ENCODE results near the gene CPZ.

The CPZ gene

GRCh38 chr4:8598391-8599090, 6.0 kb downstream of the CPZ start:
- no peak for TF ChIP-seq EZH2 (optimal IDR thresholded peaks at IDR 0.05; ENCODE audit: low read depth, low read length)
- TF ChIP-seq EZH2phosphoT487 (IDR thresholded peaks at IDR 0.05; ENCODE audit: low read length), result no peak
- TF ChIP-seq CTCF (IDR thresholded peaks at IDR 0.05; ENCODE audit: low read length), result no peak
- H3K4me2 ChIP-seq (ENCODE audit: low read depth, low read length), result no peak overlapping the region
- H3K4me3 ChIP-seq (ENCODE audit: low read length), result no peak overlapping the region

GRCh38 chr4:8599091-8599460, 6.5 kb downstream of the CPZ start:
- no peaks in the 10 kb centered on the region for H3K4me1 ChIP-seq (ENCODE audit: low read length)
- no peaks in the 10 kb centered on the region for H3F3A ChIP-seq (ENCODE audit: insufficient read depth, low read length)
- H4K20me1 ChIP-seq (ENCODE audit: insufficient read depth, low read length), result no peaks in the 10 kb centered on the region
- H3K36me3 ChIP-seq (replicated peaks; ENCODE audit: insufficient read depth, low read length), result no peaks in the 10 kb centered on the region
- DNase-seq, result no peak
- no peaks in the 10 kb centered on the region for H3K9me2 ChIP-seq (replicated peaks; ENCODE audit: insufficient read depth, low read length)
- H3K4me3 ChIP-seq (ENCODE audit: low read length), result no peak overlapping the region
- H3K9ac ChIP-seq (ENCODE audit: low read length), result no peak overlapping the region
- no peak overlapping the region for H3K27ac ChIP-seq (ENCODE audit: low read length)
- TF ChIP-seq CTCF (IDR thresholded peaks at IDR 0.05; ENCODE audit: low read length), result no peak
- no peak for TF ChIP-seq EZH2phosphoT487 (IDR thresholded peaks at IDR 0.05; ENCODE audit: low read length)
- no peak for TF ChIP-seq EZH2 (optimal IDR thresholded peaks at IDR 0.05; ENCODE audit: low read depth, low read length)
- no peaks in the 10 kb centered on the region for H3K9me3 ChIP-seq (replicated peaks; ENCODE audit: insufficient read depth, low read length)
- H3K27me3 ChIP-seq (replicated peaks; ENCODE audit: insufficient read depth, low read length), result peaks cover 93% of the 10 kb centered on the region
- no peaks in the 10 kb centered on the region for H3K79me2 ChIP-seq (ENCODE audit: low read length)
- H3K4me2 ChIP-seq (ENCODE audit: low read depth, low read length), result no peak overlapping the region
- no peak overlapping the region for H2AFZ ChIP-seq (ENCODE audit: low read length)

More at GRCh38 chr4:8598391-8599090, 6.0 kb downstream of the CPZ start:
- no peak overlapping the region for H3K27ac ChIP-seq (ENCODE audit: low read length)
- H3K4me1 ChIP-seq (ENCODE audit: low read length), result no peaks in the 10 kb centered on the region
- H3K79me2 ChIP-seq (ENCODE audit: low read length), result no peaks in the 10 kb centered on the region
- no peaks in the 10 kb centered on the region for H3K9me3 ChIP-seq (replicated peaks; ENCODE audit: insufficient read depth, low read length)
- H3K27me3 ChIP-seq (replicated peaks; ENCODE audit: insufficient read depth, low read length), result peaks cover 93% of the 10 kb centered on the region
- H4K20me1 ChIP-seq (ENCODE audit: insufficient read depth, low read length), result no peaks in the 10 kb centered on the region
- no peaks in the 10 kb centered on the region for H3K36me3 ChIP-seq (replicated peaks; ENCODE audit: insufficient read depth, low read length)
- H3K9me2 ChIP-seq (replicated peaks; ENCODE audit: insufficient read depth, low read length), result no peaks in the 10 kb centered on the region
- H3F3A ChIP-seq (ENCODE audit: insufficient read depth, low read length), result no peaks in the 10 kb centered on the region
- H3K9ac ChIP-seq (ENCODE audit: low read length), result no peak overlapping the region
- DNase-seq, result no peak
- no peak overlapping the region for H2AFZ ChIP-seq (ENCODE audit: low read length)

- TF ChIP-seq EZH2phosphoT487 (IDR thresholded peaks at IDR 0.05; ENCODE audit: low read length), result no peak
- no peak for TF ChIP-seq CTCF (IDR thresholded peaks at IDR 0.05; ENCODE audit: low read length)
- no peak for TF ChIP-seq EZH2 (optimal IDR thresholded peaks at IDR 0.05; ENCODE audit: low read depth, low read length)
- Histone ChIP-seq H3K9me3 (replicated peaks; ENCODE audit: insufficient read depth, low read length) (no peaks in the 10 kb centered on the region), H2AFZ (ENCODE audit: low read length) (no peak overlapping the region), H3K4me1 (ENCODE audit: low read length) (no peaks in the 10 kb centered on the region), H3K27ac (ENCODE audit: low read length) (no peak overlapping the region), H4K20me1 (ENCODE audit: insufficient read depth, low read length) (no peaks in the 10 kb centered on the region), H3F3A (ENCODE audit: insufficient read depth, low read length) (no peaks in the 10 kb centered on the region), H3K36me3 (replicated peaks; ENCODE audit: insufficient read depth, low read length) (no peaks in the 10 kb centered on the region), H3K4me2 (ENCODE audit: low read depth, low read length) (no peak overlapping the region), H3K4me3 (ENCODE audit: low read length) (no peak overlapping the region), H3K9ac (ENCODE audit: low read length) (no peak overlapping the region), H3K9me2 (replicated peaks; ENCODE audit: insufficient read depth, low read length) (no peaks in the 10 kb centered on the region), H3K79me2 (ENCODE audit: low read length) (no peaks in the 10 kb centered on the region), H3K27me3 (replicated peaks; ENCODE audit: insufficient read depth, low read length) (peaks cover 96% of the 10 kb centered on the region)
- DNase-seq, result no peak
Measured at GRCh38 chr4:8599657-8600056, 7.1 kb downstream of the CPZ start.
